ENCODE results near the gene RASSF3.

The RASSF3 gene

DNA sequence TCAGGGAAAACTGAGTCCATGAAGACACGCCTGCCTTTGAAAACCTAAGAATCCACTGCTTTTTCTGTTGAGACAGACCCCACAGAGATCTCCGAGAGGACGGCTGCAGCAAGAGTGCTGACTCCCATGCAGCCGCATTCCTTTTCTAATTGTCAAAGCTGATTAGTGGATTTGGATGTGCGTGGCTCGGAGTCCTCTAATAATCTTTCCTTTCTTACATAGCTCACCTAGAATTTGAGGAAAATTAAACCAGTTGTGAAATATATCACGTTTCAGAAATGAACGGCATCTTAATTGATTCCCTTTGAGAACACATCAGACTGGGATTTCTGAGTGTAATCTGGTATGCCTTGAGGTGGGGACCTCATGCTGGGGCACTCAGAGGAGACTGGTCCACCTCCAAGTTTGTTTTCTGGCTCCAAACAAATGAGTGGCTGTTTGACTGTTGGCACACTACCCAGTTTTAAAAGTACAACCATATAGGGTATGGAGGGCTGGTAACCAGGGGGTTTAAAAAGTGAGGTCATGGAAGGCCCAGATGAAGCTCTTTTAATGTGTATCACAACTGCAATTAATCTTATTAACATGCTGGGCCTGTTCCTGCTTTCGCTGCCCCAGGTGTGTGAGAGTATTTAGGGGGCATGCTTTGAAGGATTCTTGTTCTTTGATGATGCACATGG, 63.3 kb downstream of the RASSF3 start:
- TF ChIP-seq CTCF (IDR thresholded peaks at IDR 0.05; ENCODE audit: insufficient read depth, low read depth, low read length, missing control alignments) = no peak
- H3K4me3 ChIP-seq (ENCODE audit: low read depth, low read length) = no peak overlapping the region
- no peak for DNase-seq (ENCODE audit: low read depth)

GRCh38 chr12:64674367-64674922, 64.2 kb downstream of the RASSF3 start:
- no peak for TF ChIP-seq CTCF (IDR thresholded peaks at IDR 0.05; ENCODE audit: insufficient read depth, low read depth, low read length, missing control alignments)
- no peak overlapping the region for H3K4me3 ChIP-seq (ENCODE audit: low read depth, low read length)
- peak; percentile 41 for DNase-seq (ENCODE audit: low read depth)

DNA sequence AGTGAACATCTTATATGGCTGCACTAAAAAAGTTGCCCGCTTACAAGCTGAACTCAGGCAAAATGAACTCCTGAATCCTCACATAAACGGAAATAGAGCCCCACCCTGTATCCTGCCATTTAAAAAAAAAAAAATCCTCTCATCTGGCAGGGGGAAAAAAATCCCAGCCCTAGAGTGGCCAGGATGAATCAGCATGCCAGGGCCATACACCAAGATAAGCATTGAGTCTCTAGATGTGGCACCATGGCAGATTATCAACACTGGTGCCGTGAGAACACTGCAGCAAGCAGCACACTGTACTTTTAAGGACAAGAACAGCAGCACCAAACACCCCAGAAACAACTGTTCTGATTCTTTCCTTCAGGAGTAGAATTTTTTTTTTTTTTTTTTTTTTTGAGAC, 65.5 kb downstream of the RASSF3 start:
- H3K4me3 ChIP-seq (ENCODE audit: low read depth, low read length) = no peak overlapping the region
- TF ChIP-seq CTCF (IDR thresholded peaks at IDR 0.05; ENCODE audit: insufficient read depth, low read depth, low read length, missing control alignments) = no peak
- no peak for DNase-seq (ENCODE audit: low read depth)

- peak; percentile 24 for TF ChIP-seq CTCF (IDR thresholded peaks at IDR 0.05; ENCODE audit: insufficient read depth, low read depth, low read length, missing control alignments)
- no peak overlapping the region for H3K4me3 ChIP-seq (ENCODE audit: low read depth, low read length)
- DNase-seq (ENCODE audit: low read depth) = no peak
These were observed 68.0 kb downstream of the RASSF3 start for GRCh38 chr12:64678248-64678647.

GRCh38 chr12:64678835-64679234, 68.5 kb downstream of the RASSF3 start:
- no peak for DNase-seq (ENCODE audit: low read depth)
- no peak overlapping the region for H3K4me3 ChIP-seq (ENCODE audit: low read depth, low read length)
- no peak for TF ChIP-seq CTCF (IDR thresholded peaks at IDR 0.05; ENCODE audit: insufficient read depth, low read depth, low read length, missing control alignments)

DNA sequence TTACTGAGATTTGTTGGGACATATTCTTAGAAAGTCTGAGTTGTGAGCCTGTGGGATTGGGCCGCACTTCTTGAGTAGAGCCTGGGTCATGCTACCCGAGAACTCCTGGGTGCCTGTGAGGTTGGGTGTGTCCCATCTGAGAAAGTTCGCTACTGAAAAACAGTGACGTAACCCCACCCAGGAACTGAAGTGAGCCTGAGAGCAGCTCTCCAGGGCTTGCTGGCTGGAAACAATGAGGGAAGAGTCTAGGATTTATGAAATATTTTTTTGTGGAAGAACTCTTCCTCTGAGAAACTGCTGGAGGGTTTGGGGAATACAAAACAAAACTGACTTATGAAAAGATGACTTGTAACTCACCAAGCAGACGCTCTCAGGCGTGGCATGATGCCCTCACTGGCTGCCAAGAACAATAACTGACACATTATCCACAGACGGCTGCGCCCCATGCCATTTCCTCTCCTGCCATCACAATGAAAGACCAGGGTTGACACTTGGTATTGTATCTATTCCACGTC, 69.2 kb downstream of the RASSF3 start:
- peak overlapping the region; percentile 38 for H3K4me3 ChIP-seq (ENCODE audit: low read depth, low read length)
- peak; percentile 78 for DNase-seq (ENCODE audit: low read depth)
- no peak for TF ChIP-seq CTCF (IDR thresholded peaks at IDR 0.05; ENCODE audit: insufficient read depth, low read depth, low read length, missing control alignments)

All from GM12865 (cell line).